Jurkat, Clone E6-1 (cell line): Measurements from ENCODE around the gene ECI2.
"Not testable (repeated sequence)": the region's sequence is repeated elsewhere in the genome, so short reads cannot be mapped to it uniquely, and the experiment has no call there.

ENCODE experiments used
- DNase-seq: peaks from one replicate; pipeline ENCODE4 v3.0.0-alpha.2; 2011; ENCODE audit warnings: low read depth, low spot score
- H3K4me3 ChIP-seq: 2 replicates; pipeline ENCODE4 v1.5.1; 2011; ENCODE audit warnings: mild to moderate bottlenecking, low read length, control low read depth, moderate library complexity

ECI2 gene

GRCh38 chr6:4108561-4109093, 26.7 kb downstream of the ECI2 start:
- no peak for DNase-seq
- H3K4me3 ChIP-seq: no peak overlapping the region

- DNase-seq: no peak
- H3K4me3 ChIP-seq: no peak overlapping the region
Observed at GRCh38 chr6:4107873-4108272, 27.5 kb downstream of the ECI2 start.

GRCh38 chr6:4105980-4106536, 29.3 kb downstream of the ECI2 start:
- H3K4me3 ChIP-seq: no peak overlapping the region
- DNase-seq: no peak

GRCh38 chr6:4103929-4104328, 31.4 kb downstream of the ECI2 start:
- H3K4me3 ChIP-seq: no peak overlapping the region
- no peak for DNase-seq

- no peak for DNase-seq
- H3K4me3 ChIP-seq: no peak overlapping the region
Observed at GRCh38 chr6:4102687-4103244, 32.6 kb downstream of the ECI2 start.

- H3K4me3 ChIP-seq: no peak overlapping the region
- DNase-seq: no peak
Observed at GRCh38 chr6:4101298-4101697, 34.1 kb downstream of the ECI2 start.

- no peak for DNase-seq
- H3K4me3 ChIP-seq: no peak overlapping the region
Observed at GRCh38 chr6:4100655-4101054, 34.7 kb downstream of the ECI2 start.

GRCh38 chr6:4093288-4093687, 42.1 kb downstream of the ECI2 start:
- no peak overlapping the region for H3K4me3 ChIP-seq
- no peak for DNase-seq

- no peak overlapping the region for H3K4me3 ChIP-seq
- no peak for DNase-seq
Observed at GRCh38 chr6:4091941-4092340, 43.4 kb downstream of the ECI2 start.

- not testable (repeated sequence) for H3K4me3 ChIP-seq, DNase-seq
Observed at GRCh38 chr6:4090043-4090442, 45.3 kb downstream of the ECI2 start.

GRCh38 chr6:4088704-4089103, 46.7 kb downstream of the ECI2 start:
- DNase-seq: no peak
- no peak overlapping the region for H3K4me3 ChIP-seq

- DNase-seq: no peak
- no peak overlapping the region for H3K4me3 ChIP-seq
Observed at GRCh38 chr6:4085332-4085700, 50.1 kb downstream of the ECI2 start.

- no peak overlapping the region for H3K4me3 ChIP-seq
- DNase-seq: no peak
Observed at GRCh38 chr6:4084444-4085331, 50.7 kb downstream of the ECI2 start.

GRCh38 chr6:4078691-4079471, 56.5 kb downstream of the ECI2 start, which contains the start of gene FAM217A:
FAM217A (minus strand) TSS chr6:4079137; CDS start chr6:4077414, 1,723 bp downstream.
- DNase-seq: no peak
- no peak within 1 kb of the TSS for H3K4me3 ChIP-seq

GRCh38 chr6:4074478-4075235, 60.7 kb downstream of the ECI2 start:
- DNase-seq: no peak

GRCh38 chr6:4071330-4071729, 64.0 kb downstream of the ECI2 start:
- DNase-seq: no peak
- no peak overlapping the region for H3K4me3 ChIP-seq

More at GRCh38 chr6:4074478-4075235, 60.7 kb downstream of the ECI2 start:
- H3K4me3 ChIP-seq: no peak overlapping the region

GRCh38 chr6:4069199-4069598, 66.2 kb downstream of the ECI2 start:
- DNase-seq: no peak
- H3K4me3 ChIP-seq: no peak overlapping the region

GRCh38 chr6:4067673-4068072, 67.7 kb downstream of the ECI2 start:
- DNase-seq: no peak
- H3K4me3 ChIP-seq: no peak overlapping the region
